ENCODE data around the gene NLRP13.
"Not testable (repeated sequence)": the region's sequence is repeated elsewhere in the genome, so short reads cannot be mapped to it uniquely, and the experiment has no call there.

NLRP13 gene

GRCh38 chr19:55931936-55932386, at the start of gene NLRP13:
TSS of gene NLRP13 (minus strand) at chr19:55932336. CDS start at chr19:55932311, 25 bp downstream.
- no peak for TF ChIP-seq POLR2A (IDR thresholded peaks at IDR 0.05; ENCODE audit: low read length)
- TF ChIP-seq GATA1 (IDR thresholded peaks at IDR 0.05; ENCODE audit: low read depth, low read length): no peak
- DNase-seq: no peak

GRCh38 chr19:55980415-55980814, 48.3 kb upstream of the NLRP13 start:
- TF ChIP-seq GATA1 (IDR thresholded peaks at IDR 0.05; ENCODE audit: low read depth, low read length): no peak
- TF ChIP-seq POLR2A (IDR thresholded peaks at IDR 0.05; ENCODE audit: low read length): no peak

GRCh38 chr19:55973982-55974381, 41.8 kb upstream of the NLRP13 start:
- no peak for DNase-seq
- no peak for TF ChIP-seq GATA1 (IDR thresholded peaks at IDR 0.05; ENCODE audit: low read depth, low read length)
- no peak for TF ChIP-seq POLR2A (IDR thresholded peaks at IDR 0.05; ENCODE audit: low read length)

More at GRCh38 chr19:55980415-55980814, 48.3 kb upstream of the NLRP13 start:
- DNase-seq: no peak

GRCh38 chr19:55962186-55962585, 30.1 kb upstream of the NLRP13 start:
- TF ChIP-seq GATA1 (IDR thresholded peaks at IDR 0.05; ENCODE audit: low read depth, low read length): no peak
- TF ChIP-seq POLR2A (IDR thresholded peaks at IDR 0.05; ENCODE audit: low read length): no peak

GRCh38 chr19:55959996-55960675, 28.0 kb upstream of the NLRP13 start:
- TF ChIP-seq POLR2A (IDR thresholded peaks at IDR 0.05; ENCODE audit: low read length) (no peak), GATA1 (IDR thresholded peaks at IDR 0.05; ENCODE audit: low read depth, low read length) (no peak)

More at GRCh38 chr19:55962186-55962585, 30.1 kb upstream of the NLRP13 start:
- DNase-seq: no peak

GRCh38 chr19:55958356-55958755, 26.2 kb upstream of the NLRP13 start:
- no peak for DNase-seq
- TF ChIP-seq GATA1 (IDR thresholded peaks at IDR 0.05; ENCODE audit: low read depth, low read length) (no peak), POLR2A (IDR thresholded peaks at IDR 0.05; ENCODE audit: low read length) (no peak)

More at GRCh38 chr19:55959996-55960675, 28.0 kb upstream of the NLRP13 start:
- no peak for DNase-seq

- DNase-seq: no peak
- TF ChIP-seq GATA1 (IDR thresholded peaks at IDR 0.05; ENCODE audit: low read depth, low read length) (no peak), POLR2A (IDR thresholded peaks at IDR 0.05; ENCODE audit: low read length) (no peak)
Observed at GRCh38 chr19:55956431-55956830, 24.3 kb upstream of the NLRP13 start.

GRCh38 chr19:55950566-55950965, 18.4 kb upstream of the NLRP13 start:
- DNase-seq: not testable (repeated sequence)

GRCh38 chr19:55947532-55947931, 15.4 kb upstream of the NLRP13 start, which contains the start of gene NLRP8:
TSS of gene NLRP8 (plus strand) at chr19:55947832.
- no peak for TF ChIP-seq GATA1 (IDR thresholded peaks at IDR 0.05; ENCODE audit: low read depth, low read length)
- no peak for TF ChIP-seq POLR2A (IDR thresholded peaks at IDR 0.05; ENCODE audit: low read length)
- DNase-seq: no peak

GRCh38 chr19:55940306-55940705, 8.2 kb upstream of the NLRP13 start:
- no peak for TF ChIP-seq GATA1 (IDR thresholded peaks at IDR 0.05; ENCODE audit: low read depth, low read length)
- TF ChIP-seq POLR2A (IDR thresholded peaks at IDR 0.05; ENCODE audit: low read length): no peak
- DNase-seq: no peak

- TF ChIP-seq GATA1 (IDR thresholded peaks at IDR 0.05; ENCODE audit: low read depth, low read length) (no peak), POLR2A (IDR thresholded peaks at IDR 0.05; ENCODE audit: low read length) (no peak)
- DNase-seq: no peak
Observed at GRCh38 chr19:55939206-55939605, 7.1 kb upstream of the NLRP13 start.

GRCh38 chr19:55935206-55935605, 3.1 kb upstream of the NLRP13 start:
- TF ChIP-seq POLR2A (IDR thresholded peaks at IDR 0.05; ENCODE audit: low read length) (no peak), GATA1 (IDR thresholded peaks at IDR 0.05; ENCODE audit: low read depth, low read length) (no peak)
- no peak for DNase-seq

- no peak for DNase-seq
- TF ChIP-seq POLR2A (IDR thresholded peaks at IDR 0.05; ENCODE audit: low read length) (no peak), GATA1 (IDR thresholded peaks at IDR 0.05; ENCODE audit: low read depth, low read length) (no peak)
Observed at GRCh38 chr19:55930996-55931515, 1.1 kb downstream of the NLRP13 start.

- not testable (repeated sequence) for DNase-seq
Observed at GRCh38 chr19:55929258-55929657, 2.9 kb downstream of the NLRP13 start.

GRCh38 chr19:55927991-55928390, 4.1 kb downstream of the NLRP13 start:
- no peak for DNase-seq
- no peak for TF ChIP-seq POLR2A (IDR thresholded peaks at IDR 0.05; ENCODE audit: low read length)
- TF ChIP-seq GATA1 (IDR thresholded peaks at IDR 0.05; ENCODE audit: low read depth, low read length): no peak
